Transverse colon (tissue), 4 donors: ENCODE results near the gene MAPK8IP3. TPM values are rescaled to one million over a fixed set of nuclear protein-coding genes. Genes with fewer than 3 reads are reported as not detected.
"Not testable (repeated sequence)": the region's sequence is repeated elsewhere in the genome, so short reads cannot be mapped to it uniquely, and the experiment has no call there.

Source experiments
- DNase-seq: peaks from one replicate; pipeline ENCODE4 v3.0.0-alpha.2; 2019
- H3K27ac ChIP-seq, 4 donors: fragments of 200-600 bp; sonication (generic); 2 replicates each; pipeline ENCODE4 v1.5.1; 2016 to 2018; ENCODE audit warnings: inconsistent platforms in 4 of 4
- H3K27me3 ChIP-seq: fragments of 200-600 bp; sonication (generic); 2 replicates; pipeline ENCODE4 v1.5.1; 2017; ENCODE audit warnings: inconsistent platforms
- H3K36me3 ChIP-seq, 4 donors: fragments of 200-600 bp; sonication (generic); 2 replicates each; pipeline ENCODE4 v1.5.1; 2017 to 2019; ENCODE audit warnings: inconsistent platforms in 4 of 4
- H3K4me1 ChIP-seq, 4 donors: fragments of 200-600 bp; sonication (generic); 2 replicates each; pipeline ENCODE4 v1.5.1; 2017 to 2020; ENCODE audit warnings: inconsistent platforms in 4 of 4
- H3K4me3 ChIP-seq, 4 donors: fragments of 200-600 bp; sonication (generic); 1 replicate in 1 of 4; 2 replicates in 3 of 4; pipeline versions ENCODE4 v1.5.1 to v1.6.1; 2017 to 2019; ENCODE audit warnings: inconsistent platforms in 4 of 4
- H3K9me3 ChIP-seq, 2 donors: fragments of 200-600 bp; sonication (generic); 2 replicates each; pipeline ENCODE4 v1.5.1; 2017 to 2019; ENCODE audit warnings: inconsistent platforms in 2 of 2
- CTCF ChIP-seq, 5 experiments: fragments of 200-600 bp in 3 of 5; fragments of 450-650 bp in 2 of 5; sonication (generic) in 3 of 5; IDR thresholded peaks; 1 replicate in 2 of 5; 2 replicates in 3 of 5; pipeline ENCODE4 v1.5.1; 2016 to 2017; ENCODE audit warnings: antibody characterized with exemption in 5 of 5, inconsistent platforms in 3 of 5, mild to moderate bottlenecking in 2 of 5, moderate library complexity in 1 of 5
- EP300 ChIP-seq: sonication (generic); formaldehyde crosslinking; IDR thresholded peaks from one replicate; pipeline ENCODE4 v1.6.1; 2017; ENCODE audit warnings: antibody characterized with exemption, low read depth
- POLR2A ChIP-seq: fragments of 450-650 bp; IDR thresholded peaks from one replicate; pipeline ENCODE4 v1.6.1; 2016; ENCODE audit warnings: antibody characterized with exemption, mild to moderate bottlenecking, moderate library complexity
- POLR2AphosphoS5 ChIP-seq, 3 donors: sonication (generic); formaldehyde crosslinking; IDR thresholded peaks; one replicate each; pipeline ENCODE4 v1.6.1; 2016; ENCODE audit warnings: antibody characterized with exemption in 3 of 3
- whole genome bisulfite sequencing, 2 donors: methylation state at CpG; one replicate each; pipeline ENCODE4 v1.1.5; 2018; ENCODE audit warnings: low coverage in 1 of 2; 5-methylcytosine and 5-hydroxymethylcytosine counted together
- in situ Hi-C, 4 donors: fragments of 200-750 bp; cut with MboI; loops; one replicate each; pipeline versions ENCODE4 v1.15.0 to v1.15.1; 2017; ENCODE audit warnings: low sequenced_read_pairs in 3 of 4, low pct_ligation_motif_present in 1 of 4, low pct_unique_long_range_greater_than_20kb in 1 of 4
- intact Hi-C: fragments of 100-400 bp; cut with DNase I; formaldehyde crosslinking; loops from one replicate; pipeline ENCODE4 v1.15.1; 2023; ENCODE audit warnings: low total_unique reads
- total RNA-seq, 4 donors: library from RNA; depleted of rRNA; stranded (reverse); fragments of >200 nt; gene quantifications; one replicate each; pipeline ENCODE4 v1.1.0, GENCODE V29; 2016

The MAPK8IP3 gene
- total RNA-seq, 4 donors from 2014 or later: 74.0 to 250 (median 138) TPM

DNA sequence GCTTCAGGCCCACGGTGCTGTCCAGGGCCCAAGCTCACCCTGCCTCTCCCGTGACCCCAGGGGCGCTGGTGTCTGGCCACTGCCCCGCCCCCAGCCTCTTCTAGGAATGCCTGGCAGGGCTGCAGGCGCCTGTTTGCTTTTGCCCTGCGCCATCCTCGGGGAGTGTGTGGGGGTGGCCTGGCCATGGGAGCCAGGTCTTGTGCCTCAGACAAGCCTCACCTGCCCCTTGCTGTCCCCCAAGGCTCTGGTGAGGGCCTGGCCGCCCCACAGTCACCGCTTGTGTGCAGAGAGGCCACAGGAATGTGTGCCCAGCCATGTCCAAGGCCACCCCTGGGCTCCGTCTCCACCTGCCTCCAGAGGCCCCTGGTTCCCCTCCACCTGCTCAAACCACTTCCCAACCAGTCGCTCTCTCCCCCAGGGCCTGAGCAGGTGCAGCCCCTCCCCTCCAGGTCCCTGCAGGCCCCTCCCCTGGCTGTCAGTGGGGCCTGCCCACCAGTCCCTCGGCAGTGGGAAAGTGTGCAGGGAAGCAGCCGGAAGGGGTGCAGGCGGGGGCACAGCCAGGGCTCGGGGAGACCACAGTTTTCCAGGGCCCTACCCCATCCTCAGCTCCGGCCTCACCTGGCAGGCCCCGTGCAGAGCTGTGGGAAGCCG, 88.4 kb downstream of the MAPK8IP3 start:
- 69% methylated on average over 15 of the region's 18 CpGs; no CpG with 5 or more reads in 1 of the 2 donors for WGBS, 2 donors
- intact Hi-C loops (no loop called here), in situ Hi-C loops (no loop called here)
- H3K4me1 ChIP-seq: peaks cover 0 to 9% (median 6%) of the 10 kb centered on the region in 4 donors
- H3K9me3 ChIP-seq: peaks cover 0 to 6% of the 10 kb centered on the region in 2 donors
- no peak for DNase-seq
- no peaks in the 10 kb centered on the region for H3K27me3 ChIP-seq
- no peak for TF ChIP-seq CTCF (IDR thresholded peaks at IDR 0.05)
- no peak for TF ChIP-seq POLR2AphosphoS5 (IDR thresholded peaks at IDR 0.05)
- no peak for TF ChIP-seq POLR2A
- TF ChIP-seq EP300: no peak
- no peaks in the 10 kb centered on the region for H3K36me3 ChIP-seq
- H3K4me3 ChIP-seq: no peak overlapping the region
- no peak overlapping the region for H3K27ac ChIP-seq

DNA sequence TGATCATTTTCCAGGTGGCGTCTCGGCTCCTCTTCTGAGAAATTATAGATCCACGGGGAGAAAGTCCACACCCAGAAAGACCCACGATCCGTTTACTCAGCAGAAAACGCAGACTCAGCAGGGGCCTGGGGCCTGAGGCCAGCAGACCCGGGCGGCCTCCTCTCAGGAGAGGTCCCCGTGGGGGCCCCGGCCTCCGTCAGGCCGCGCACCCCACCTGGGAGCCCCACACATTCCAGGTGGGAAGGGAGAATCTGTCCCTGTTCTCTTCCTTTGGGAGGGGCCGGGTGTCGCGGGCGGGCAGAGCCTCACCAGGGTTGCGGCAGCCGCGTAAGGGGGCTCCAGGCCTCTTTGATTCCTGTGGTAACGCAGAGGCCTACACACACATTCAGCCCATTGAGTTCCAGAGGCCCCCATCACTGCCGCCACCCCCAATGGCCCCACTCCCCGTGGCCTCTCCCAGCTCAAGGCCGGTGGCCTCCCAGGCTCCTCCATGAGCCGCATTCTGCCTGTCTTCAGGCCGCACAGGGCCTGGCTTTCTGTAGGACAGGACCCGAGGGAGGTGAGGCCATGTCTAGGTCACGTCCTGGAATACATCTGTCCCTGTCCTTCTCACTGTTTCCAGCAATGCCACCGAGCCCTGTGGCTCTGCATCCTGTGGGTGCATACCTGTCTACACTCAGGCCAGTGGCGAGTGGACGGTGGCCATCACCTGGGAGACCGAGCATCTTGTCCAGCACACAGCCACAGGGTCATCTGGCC, 89.1 kb downstream of the MAPK8IP3 start:
- H3K36me3 ChIP-seq: no peaks in the 10 kb centered on the region
- no peak for DNase-seq
- H3K27me3 ChIP-seq: no peaks in the 10 kb centered on the region
- no peak overlapping the region for H3K4me3 ChIP-seq
- TF ChIP-seq CTCF (IDR thresholded peaks at IDR 0.05): no peak
- no peak for TF ChIP-seq POLR2AphosphoS5 (IDR thresholded peaks at IDR 0.05)
- H3K4me1 ChIP-seq: peaks cover 0 to 9% (median 6%) of the 10 kb centered on the region in 4 donors
- no peak overlapping the region for H3K27ac ChIP-seq
- WGBS, 2 donors: 81% methylated on average over 24 of the region's 32 CpGs; no CpG with 5 or more reads in 1 of the 2 donors
- intact Hi-C loops: no loop called here
- in situ Hi-C loops: no loop called here
- peaks cover 0 to 6% of the 10 kb centered on the region in 2 donors for H3K9me3 ChIP-seq

GRCh38 chr16:1799263-1799662, 93.3 kb downstream of the MAPK8IP3 start:
- WGBS, 2 donors: 74% methylated on average over 5 of the region's 5 CpGs; no CpG with 5 or more reads in 1 of the 2 donors
- H3K4me3 ChIP-seq, H3K27ac ChIP-seq, in situ Hi-C loops, H3K9me3 ChIP-seq, DNase-seq, intact Hi-C loops, H3K36me3 ChIP-seq, H3K4me1 ChIP-seq, H3K27me3 ChIP-seq: not testable (repeated sequence)

- no peak overlapping the region for H3K27ac ChIP-seq
- H3K27me3 ChIP-seq: no peaks in the 10 kb centered on the region
- 77 to 79% methylated on average over 8 to 10 of the region's 10 CpGs for WGBS, 2 donors
- intact Hi-C loops: no loop called here
- DNase-seq: no peak
- in situ Hi-C loops: no loop called here
- no peak for TF ChIP-seq POLR2AphosphoS5 (IDR thresholded peaks at IDR 0.05)
- no peak for TF ChIP-seq POLR2A
- TF ChIP-seq CTCF (IDR thresholded peaks at IDR 0.05): no peak
- TF ChIP-seq EP300: no peak
- H3K4me3 ChIP-seq: no peak overlapping the region
- peaks cover 0 to 6% of the 10 kb centered on the region in 2 donors for H3K9me3 ChIP-seq
- H3K4me1 ChIP-seq: no peaks in the 10 kb centered on the region
- H3K36me3 ChIP-seq: no peaks in the 10 kb centered on the region
These were observed 94.7 kb downstream of the MAPK8IP3 start for GRCh38 chr16:1800701-1801100.
